ENCODE data around the gene MPZL1.

GRCh38 chr1:167803358-167804207, 81.8 kb downstream of the MPZL1 start:
- TF ChIP-seq POLR2AphosphoS5 (IDR thresholded peaks at IDR 0.05; ENCODE audit: borderline replicate concordance, low read depth, low read length) = no peak
- no peak for TF ChIP-seq EZH2 (IDR thresholded peaks at IDR 0.05)
- no peak for TF ChIP-seq FOXP2 (optimal IDR thresholded peaks at IDR 0.05; ENCODE audit: control extremely low read depth, extremely low read length, insufficient read depth)
